Activated CD4-positive, alpha-beta T cell treated with anti-CD3 and anti-CD28 coated beads for 36 hours (primary cell): Measurements from ENCODE around the gene LARP4B. TPM values are rescaled to one million over a fixed set of nuclear protein-coding genes. Genes with fewer than 3 reads are reported as not detected.
"Not testable (repeated sequence)": the region's sequence is repeated elsewhere in the genome, so short reads cannot be mapped to it uniquely, and the experiment has no call there.

Source experiments
- ATAC-seq: fragments of 200-7000 bp; cut with Tn5 transposase; one replicate; pipeline ENCODE4 v1.10.0; 2021; ENCODE audit warnings: mild to moderate bottlenecking, moderate library complexity
- CTCF ChIA-PET: fragments of 350-600 bp; sonication (Branson Sonifier 250); formaldehyde crosslinking; loops from one replicate; lab custom pipeline; 2021; ENCODE audit warnings: antibody characterized with exemption; lab: Charles Lee
- POLR2A ChIA-PET: fragments of 350-600 bp; sonication (Branson Sonifier 250); formaldehyde crosslinking; loops from one replicate; lab custom pipeline; 2021; ENCODE audit warnings: antibody characterized with exemption, inconsistent platforms; lab: Charles Lee
- DNase-seq: peaks from one replicate; pipeline ENCODE4 v3.0.0-alpha.2; 2020
- H3K27ac Mint-ChIP-seq: one replicate; pipeline ENCODE4 v1.8.0; 2021; ENCODE audit warnings: mixed read lengths
- H3K27me3 Mint-ChIP-seq: one replicate; pipeline ENCODE4 v1.8.0; 2021; ENCODE audit warnings: mixed read lengths
- H3K36me3 Mint-ChIP-seq: one replicate; pipeline ENCODE4 v1.8.0; 2021; ENCODE audit warnings: low read depth, mixed read lengths
- H3K4me1 Mint-ChIP-seq: one replicate; pipeline ENCODE4 v1.8.0; 2021; ENCODE audit warnings: mixed read lengths
- H3K4me3 Mint-ChIP-seq: one replicate; pipeline ENCODE4 v1.8.0; 2021; ENCODE audit warnings: mild to moderate bottlenecking, moderate library complexity, mixed read lengths
- H3K9me3 Mint-ChIP-seq: one replicate; pipeline ENCODE4 v1.8.0; 2021; ENCODE audit warnings: low read depth, mixed read lengths
- intact Hi-C, 2 experiments: fragments of 100-400 bp; cut with DNase I in 1 of 2; cut with micrococcal nuclease in 1 of 2; formaldehyde crosslinking; loops; one replicate each; pipeline versions ENCODE4 v1.14.2 to v1.15.1; 2022 to 2024; cut with DNase I, micrococcal nuclease
- total RNA-seq, 2 experiments: library from RNA; stranded (reverse); gene quantifications; one replicate each; pipeline ENCODE4 v1.2.3, GENCODE V29; 2021

The LARP4B gene
- total RNA-seq, 2 experiments from 2014 or later = 88.2 to 97.5 TPM

DNA sequence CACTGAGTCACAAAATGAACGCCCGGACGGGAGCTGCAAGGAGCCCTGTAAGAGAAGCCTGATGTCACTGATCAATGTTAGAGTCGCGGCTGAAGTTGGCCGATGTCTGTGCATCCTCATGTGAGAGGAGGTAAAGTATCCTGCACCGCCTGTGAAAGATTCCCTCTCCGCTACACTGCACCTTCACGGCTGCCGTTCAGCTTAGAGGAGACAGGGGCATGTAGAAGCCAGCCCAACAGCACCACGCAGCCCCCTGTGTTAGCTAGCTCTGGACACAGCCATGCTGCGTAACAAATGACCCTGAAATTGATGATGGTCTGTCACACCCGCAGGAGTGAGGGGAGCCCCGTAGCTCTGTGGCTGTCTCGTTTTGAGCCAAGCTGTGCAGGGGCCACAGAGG, 160.5 kb downstream of the LARP4B start:
- no peak overlapping the region for H3K27ac Mint-ChIP-seq

DNA sequence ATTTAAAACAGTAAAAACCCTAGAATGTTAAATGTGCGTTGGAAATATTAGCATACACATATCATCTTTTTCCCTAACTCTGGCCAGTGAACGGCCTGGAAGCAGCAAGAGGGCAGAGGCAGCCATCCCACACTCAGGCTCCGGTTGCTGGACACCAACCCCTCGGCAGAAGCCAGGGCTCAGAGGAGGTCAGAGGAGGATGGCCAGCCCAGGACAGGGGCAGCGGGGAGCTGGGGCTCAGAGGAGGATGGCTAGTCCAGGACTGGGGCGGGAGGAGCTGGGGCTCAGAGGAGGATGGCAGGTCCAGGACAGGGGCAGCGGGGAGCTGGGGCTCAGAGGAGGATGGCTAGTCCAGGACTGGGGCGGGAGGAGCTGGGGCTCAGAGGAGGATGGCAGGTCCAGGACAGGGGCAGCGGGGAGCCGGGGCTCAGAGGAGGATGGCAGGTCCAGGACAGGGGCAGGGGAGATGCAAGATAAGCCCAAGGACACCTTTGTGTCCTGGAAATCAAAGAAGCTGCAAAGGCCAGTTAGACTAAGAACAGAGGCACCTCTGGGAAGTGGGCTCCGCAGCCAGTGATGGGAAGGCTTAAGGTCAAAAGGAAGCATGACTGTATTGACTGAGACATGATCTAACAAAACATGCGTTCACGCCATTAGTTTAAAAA, 161.3 kb downstream of the LARP4B start:
- H3K9me3 Mint-ChIP-seq, CTCF ChIA-PET, ATAC-seq, POLR2A ChIA-PET, H3K27me3 Mint-ChIP-seq, H3K4me1 Mint-ChIP-seq, H3K4me3 Mint-ChIP-seq, H3K36me3 Mint-ChIP-seq, H3K27ac Mint-ChIP-seq, DNase-seq, intact Hi-C loops: not testable (repeated sequence)

More for the DNA sequence above, 160.5 kb downstream of the LARP4B start:
- no peak overlapping the region for H3K4me3 Mint-ChIP-seq
- ChIA-PET POLR2A (no interaction called here), CTCF (no interaction called here)
- intact Hi-C loops = no loop called here
- DNase-seq (no peak), ATAC-seq (no peak)
- H3K4me1 Mint-ChIP-seq = no peaks in the 10 kb centered on the region
- no peaks in the 10 kb centered on the region for H3K36me3 Mint-ChIP-seq
- H3K9me3 Mint-ChIP-seq = peaks cover 8% of the 10 kb centered on the region
- no peaks in the 10 kb centered on the region for H3K27me3 Mint-ChIP-seq

DNA sequence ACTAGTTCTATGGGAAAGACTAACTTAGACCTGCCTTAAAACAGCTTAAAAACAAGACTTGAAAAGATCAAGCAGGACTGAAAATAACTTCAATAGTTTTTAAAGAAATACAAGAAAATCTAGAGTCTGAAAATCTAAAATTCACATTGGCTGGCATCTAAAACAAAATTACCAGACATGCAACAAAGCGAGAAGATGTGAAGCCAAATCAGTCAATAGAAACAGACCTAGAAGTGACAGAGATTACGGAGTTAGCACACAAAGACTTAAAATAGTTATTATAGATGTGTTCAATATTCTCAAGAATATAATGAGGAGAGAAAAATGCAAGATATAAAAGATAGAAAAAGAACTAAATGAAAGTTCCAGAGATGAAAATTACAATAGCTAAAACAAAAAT, 163.7 kb downstream of the LARP4B start:
- Mint-ChIP-seq H3K27me3 (no peaks in the 10 kb centered on the region), H3K4me3 (no peak overlapping the region), H3K36me3 (no peaks in the 10 kb centered on the region), H3K27ac (no peak overlapping the region), H3K4me1 (no peaks in the 10 kb centered on the region), H3K9me3 (peaks cover 10% of the 10 kb centered on the region)
- ATAC-seq (no peak), DNase-seq (no peak)
- intact Hi-C loops = no loop called here
- POLR2A ChIA-PET = no interaction called here
- CTCF ChIA-PET = no interaction called here

GRCh38 chr10:767211-767610, 164.3 kb downstream of the LARP4B start:
- DNase-seq (no peak), ATAC-seq (no peak)
- Mint-ChIP-seq H3K27ac (no peak overlapping the region), H3K4me1 (no peaks in the 10 kb centered on the region), H3K36me3 (no peaks in the 10 kb centered on the region), H3K4me3 (no peak overlapping the region), H3K9me3 (peaks cover 14% of the 10 kb centered on the region), H3K27me3 (peaks cover 4% of the 10 kb centered on the region)
- CTCF ChIA-PET = no interaction called here
- intact Hi-C loops = no loop called here
- POLR2A ChIA-PET = no interaction called here

GRCh38 chr10:761376-761775, 170.1 kb downstream of the LARP4B start:
- Mint-ChIP-seq H3K27me3 (peaks cover 14% of the 10 kb centered on the region), H3K27ac (no peak overlapping the region), H3K4me1 (peaks cover 3% of the 10 kb centered on the region), H3K36me3 (no peaks in the 10 kb centered on the region), H3K4me3 (no peak overlapping the region), H3K9me3 (peaks cover 23% of the 10 kb centered on the region)
- ChIA-PET POLR2A (no interaction called here), CTCF (no interaction called here)
- DNase-seq = no peak
- ATAC-seq = no peak
- intact Hi-C loops = no loop called here

- ATAC-seq (no peak), DNase-seq (no peak)
- POLR2A ChIA-PET = no interaction called here
- intact Hi-C loops = no loop called here
- no peak overlapping the region for H3K4me3 Mint-ChIP-seq
- H3K9me3 Mint-ChIP-seq = peaks cover 23% of the 10 kb centered on the region
- peaks cover 14% of the 10 kb centered on the region for H3K27me3 Mint-ChIP-seq
- peaks cover 3% of the 10 kb centered on the region for H3K4me1 Mint-ChIP-seq
- H3K36me3 Mint-ChIP-seq = no peaks in the 10 kb centered on the region
- no peak overlapping the region for H3K27ac Mint-ChIP-seq
- CTCF ChIA-PET = no interaction called here
These were observed 170.9 kb downstream of the LARP4B start for GRCh38 chr10:760622-761021.

GRCh38 chr10:759898-760477, 171.5 kb downstream of the LARP4B start:
- Mint-ChIP-seq H3K4me1 (peaks cover 3% of the 10 kb centered on the region), H3K27ac (no peak overlapping the region), H3K27me3 (peaks cover 20% of the 10 kb centered on the region), H3K9me3 (peaks cover 27% of the 10 kb centered on the region), H3K36me3 (no peaks in the 10 kb centered on the region), H3K4me3 (no peak overlapping the region)
- DNase-seq (no peak), ATAC-seq (no peak)
- CTCF ChIA-PET = interaction anchor here (0.6 kb wide), 1 partner anchor 443 kb away, joined by 3 read pairs; no protein-coding TSS in a partner anchor
- intact Hi-C loops = no loop called here
- POLR2A ChIA-PET = no interaction called here

Other genes starting within 250 kb of the LARP4B start
- under 1 TPM; 0.76 to 0.94 TPM for gene DIP2C, start 242.0 kb downstream of the LARP4B start, total RNA-seq
- 100 to 1,000 TPM; 109 to 116 TPM for gene GTPBP4, start 56.7 kb upstream of the LARP4B start, total RNA-seq
- not detected for gene IDI2, start 94.2 kb upstream of the LARP4B start, total RNA-seq
- gene IDI1, start 117.4 kb upstream of the LARP4B start, total RNA-seq = 10 to 100 TPM; 40.4 to 66.0 TPM
- gene WDR37, start 124.7 kb upstream of the LARP4B start, total RNA-seq = 10 to 100 TPM; 16.3 to 16.8 TPM